ENCODE data around the gene MATN3.

MATN3 gene

DNA sequence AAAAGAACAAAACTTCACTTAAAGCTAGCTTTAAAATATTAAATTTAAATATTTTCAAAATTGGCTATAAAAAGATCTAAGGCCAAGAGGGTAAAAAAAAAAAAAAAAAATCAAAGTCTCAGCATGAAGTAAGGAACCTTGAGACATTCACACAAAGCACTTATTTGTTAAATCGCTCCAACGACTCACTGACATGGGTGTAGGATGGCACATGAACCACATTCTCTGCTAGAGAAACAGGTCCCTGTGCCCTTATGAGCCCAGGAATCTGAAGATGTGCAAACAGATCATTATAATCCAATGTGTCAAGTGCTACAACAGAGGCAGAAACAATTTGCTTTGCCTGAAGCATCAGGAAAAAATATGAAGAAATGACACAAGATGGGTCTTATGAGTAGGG is 25.2 kb upstream of the MATN3 start:
- DNase-seq (ENCODE audit: low read depth): no peak

DNA sequence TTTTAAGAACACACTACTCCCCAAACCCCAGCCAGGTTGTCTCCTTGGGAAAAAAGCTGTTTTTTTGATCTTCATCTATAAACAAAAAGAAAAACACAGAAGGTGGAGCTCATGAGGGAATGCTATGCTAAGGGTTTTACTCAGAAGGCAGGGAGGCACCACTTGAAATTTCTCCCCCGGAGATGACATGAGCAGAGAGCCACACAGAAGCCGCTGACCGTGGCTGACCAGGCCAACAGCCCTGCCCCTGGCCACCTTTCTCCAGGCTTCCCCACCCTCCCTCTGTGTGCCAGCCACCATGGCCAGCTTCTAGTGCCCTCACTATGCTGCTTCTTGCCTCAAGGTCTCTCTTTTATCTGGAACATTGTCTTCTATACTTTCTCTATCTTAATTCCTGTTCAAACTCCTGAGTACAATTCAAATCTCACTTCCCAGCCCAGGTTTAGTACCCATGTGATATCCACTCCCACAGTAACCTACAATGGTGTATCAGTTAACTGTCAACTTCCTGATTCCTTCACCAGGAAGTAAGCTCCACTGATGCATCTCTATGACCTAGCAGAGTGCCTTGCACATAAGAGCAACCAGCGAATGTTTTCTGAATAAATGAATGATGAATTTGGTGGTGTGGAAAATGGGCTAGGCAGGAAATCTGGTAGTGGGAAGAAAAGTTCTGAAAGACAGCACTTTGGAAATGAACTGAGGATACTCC is 23.6 kb upstream of the MATN3 start:
- no peak for DNase-seq (ENCODE audit: low read depth)

DNA sequence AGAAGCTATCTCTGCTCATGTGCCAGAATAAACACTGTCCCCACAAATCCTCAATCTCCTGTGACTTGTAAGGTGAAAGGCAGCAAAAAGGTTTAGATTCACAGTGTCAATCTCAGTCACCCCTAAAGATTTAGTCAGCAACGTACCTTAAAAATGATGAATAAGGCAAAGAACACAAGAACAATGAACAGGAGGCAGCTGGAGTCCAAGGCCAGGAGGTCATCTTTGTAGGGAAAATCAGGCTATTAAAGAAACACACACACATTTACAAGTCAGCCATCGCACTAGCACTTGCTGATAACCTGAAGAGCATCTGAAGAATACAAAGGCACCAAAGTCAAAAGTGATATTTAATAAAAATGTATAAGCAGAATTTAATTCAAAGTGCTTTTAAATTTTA is 22.4 kb upstream of the MATN3 start:
- no peak for DNase-seq (ENCODE audit: low read depth)

DNA sequence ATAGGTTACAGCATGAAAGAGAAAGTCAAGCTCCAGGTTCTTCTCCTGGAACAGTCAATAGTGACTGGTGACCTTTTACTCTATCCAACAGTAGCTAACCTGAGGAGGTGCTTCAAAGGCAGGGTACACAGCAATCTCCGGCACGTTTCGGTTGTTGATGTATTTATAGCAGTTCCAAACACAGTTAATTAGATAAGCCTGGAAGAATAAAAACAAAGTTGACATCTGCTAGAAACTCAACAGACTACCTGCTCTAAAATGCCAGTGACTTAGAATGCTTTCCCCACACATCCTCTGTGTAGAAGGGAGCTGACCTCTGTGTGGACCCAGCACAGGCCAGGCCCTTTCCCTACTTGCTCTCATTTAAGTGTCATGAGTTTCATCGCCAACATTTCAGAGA is 21.8 kb upstream of the MATN3 start:
- no peak for DNase-seq (ENCODE audit: low read depth)

- no peak for DNase-seq (ENCODE audit: low read depth)
Observed at GRCh38 chr2:20033322-20033721, 20.9 kb upstream of the MATN3 start.

DNA sequence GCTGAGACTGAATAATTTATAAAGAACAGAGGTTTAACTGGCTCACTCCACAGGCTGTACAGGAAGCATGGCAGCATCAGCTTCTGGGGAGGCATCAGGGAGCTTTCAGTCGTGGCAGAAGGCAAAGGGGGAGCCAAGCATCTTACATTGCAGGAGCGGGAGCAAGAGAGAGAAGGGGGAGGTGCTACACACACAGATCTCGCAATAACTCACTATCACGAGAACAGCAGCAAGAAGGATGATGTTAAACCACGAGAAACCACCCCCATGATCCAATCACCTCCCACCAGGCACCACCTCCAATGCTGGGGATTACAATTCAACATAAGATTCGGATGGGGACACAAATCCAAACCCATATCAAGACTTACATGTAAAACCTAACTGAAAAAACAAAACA is 17.8 kb upstream of the MATN3 start:
- no peak for DNase-seq (ENCODE audit: low read depth)

GRCh38 chr2:20027705-20028434 is 15.4 kb upstream of the MATN3 start:
- no peak for DNase-seq (ENCODE audit: low read depth)

GRCh38 chr2:20027260-20027677 is 14.8 kb upstream of the MATN3 start:
- DNase-seq (ENCODE audit: low read depth): no peak

GRCh38 chr2:20025065-20025786 is 12.8 kb upstream of the MATN3 start:
- DNase-seq (ENCODE audit: low read depth): no peak

- DNase-seq (ENCODE audit: low read depth): no peak
Observed at GRCh38 chr2:20023688-20024087, 11.2 kb upstream of the MATN3 start.

GRCh38 chr2:20021405-20022009 is 9.0 kb upstream of the MATN3 start:
- DNase-seq (ENCODE audit: low read depth): no peak

DNA sequence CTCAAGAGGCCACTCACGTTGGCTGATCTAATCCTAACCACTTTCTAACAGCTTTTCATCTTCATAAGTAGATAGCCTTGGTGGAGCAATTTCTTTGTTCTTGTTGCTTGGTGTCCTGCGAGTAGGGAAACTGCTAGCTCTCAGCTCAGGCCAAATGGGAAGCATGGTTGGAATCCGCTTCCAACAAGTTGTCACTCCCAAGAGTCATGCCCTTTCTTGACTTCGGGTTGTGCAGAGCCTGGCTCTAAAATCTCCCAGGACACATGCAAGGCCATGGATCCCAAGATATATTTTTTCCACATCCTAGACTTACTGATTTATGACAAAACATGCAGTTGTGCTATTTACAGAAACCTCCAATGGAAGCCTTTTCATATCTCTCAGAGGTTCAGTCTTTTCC is 7.3 kb upstream of the MATN3 start:
- DNase-seq (ENCODE audit: low read depth): no peak

DNA sequence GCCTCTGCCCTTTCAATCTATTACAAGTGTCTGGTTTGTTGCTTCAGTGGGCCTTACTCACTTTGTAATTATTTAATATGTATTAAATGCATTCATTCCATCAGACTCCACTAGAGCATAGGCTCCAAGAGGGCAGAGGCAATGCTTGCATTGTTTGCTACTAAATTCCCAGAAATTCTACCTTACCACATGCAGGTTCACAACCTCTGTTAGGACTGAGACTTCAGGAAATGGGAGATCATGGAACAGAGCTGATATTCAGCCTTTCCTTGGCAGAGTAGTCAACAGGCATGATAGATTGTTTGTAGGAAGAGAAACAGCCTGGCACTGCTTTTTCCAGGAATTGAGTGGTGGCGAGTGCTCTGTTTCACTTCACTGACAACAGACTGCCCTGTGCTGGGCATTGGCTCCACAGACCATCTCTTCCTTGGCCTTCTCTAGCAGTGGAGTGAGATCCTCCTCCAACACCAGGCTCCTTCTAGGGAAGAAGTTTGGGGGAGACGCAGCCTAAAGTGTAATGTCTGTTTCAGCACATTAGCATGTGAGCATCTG is 6.2 kb upstream of the MATN3 start:
- no peak for DNase-seq (ENCODE audit: low read depth)

- DNase-seq (ENCODE audit: low read depth): no peak
Observed at GRCh38 chr2:20016346-20016745, 3.9 kb upstream of the MATN3 start.

- DNase-seq (ENCODE audit: low read depth): peak; percentile 27
Observed at GRCh38 chr2:20015482-20016083, 3.1 kb upstream of the MATN3 start.

DNA sequence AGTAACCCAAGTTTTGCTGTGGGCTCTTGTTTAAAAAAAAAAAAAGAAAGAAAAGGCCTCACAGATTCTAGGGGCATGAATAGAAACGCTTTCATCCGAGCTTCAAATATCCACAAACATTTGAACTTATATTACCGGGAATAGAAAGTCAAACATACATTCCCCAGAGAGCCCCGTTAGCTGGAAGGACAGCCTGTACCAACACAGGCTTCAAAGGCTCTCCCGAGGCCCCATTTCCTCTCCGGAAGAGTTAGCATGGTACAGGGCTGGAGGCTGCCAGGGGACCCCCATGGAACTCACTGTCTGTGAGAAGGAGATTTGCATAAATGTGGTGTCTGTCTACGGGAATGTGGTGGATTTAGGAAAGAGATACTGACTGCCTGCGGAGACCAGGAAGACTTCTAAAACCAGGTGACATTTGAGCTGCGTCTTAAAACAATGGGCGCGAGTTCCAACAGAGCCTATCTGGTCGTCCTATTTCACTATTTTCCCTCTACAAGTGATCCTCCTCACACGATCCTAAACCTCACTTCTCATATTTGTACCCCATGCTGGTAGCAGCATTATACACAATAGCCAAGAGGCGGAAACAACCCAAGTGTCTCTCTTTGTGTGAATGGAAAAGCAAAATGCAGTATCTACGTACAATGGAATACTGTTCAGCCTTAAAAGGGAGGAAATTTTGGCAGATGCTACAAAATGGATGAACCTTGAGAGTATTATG is 820 bp upstream of the MATN3 start:
- no peak for DNase-seq (ENCODE audit: low read depth)

GRCh38 chr2:20012032-20012281 is 511 bp downstream of the MATN3 start:
- no peak for DNase-seq (ENCODE audit: low read depth)

GRCh38 chr2:20011276-20012031 is 1.0 kb downstream of the MATN3 start:
- no peak for DNase-seq (ENCODE audit: low read depth)

DNA sequence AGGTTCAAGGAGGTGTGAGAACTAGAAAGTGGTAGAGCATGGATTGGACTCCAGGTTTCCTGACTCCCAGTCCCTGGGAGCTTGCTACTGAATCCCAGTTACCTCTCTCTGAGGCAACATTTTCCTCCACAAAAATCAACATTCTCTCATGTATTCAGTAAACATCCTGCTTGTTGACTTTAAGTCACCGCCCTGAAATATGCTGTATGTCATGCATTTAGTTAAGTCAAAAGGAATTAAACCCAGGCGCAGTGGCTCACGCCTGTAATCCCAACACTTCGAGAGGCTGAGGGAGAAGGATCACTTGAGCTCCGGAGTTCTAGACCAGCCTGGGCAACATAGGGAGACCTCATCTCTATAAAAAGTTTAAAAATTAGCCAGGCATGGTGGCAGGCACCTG is 3.8 kb downstream of the MATN3 start:
- no peak for DNase-seq (ENCODE audit: low read depth)

DNA sequence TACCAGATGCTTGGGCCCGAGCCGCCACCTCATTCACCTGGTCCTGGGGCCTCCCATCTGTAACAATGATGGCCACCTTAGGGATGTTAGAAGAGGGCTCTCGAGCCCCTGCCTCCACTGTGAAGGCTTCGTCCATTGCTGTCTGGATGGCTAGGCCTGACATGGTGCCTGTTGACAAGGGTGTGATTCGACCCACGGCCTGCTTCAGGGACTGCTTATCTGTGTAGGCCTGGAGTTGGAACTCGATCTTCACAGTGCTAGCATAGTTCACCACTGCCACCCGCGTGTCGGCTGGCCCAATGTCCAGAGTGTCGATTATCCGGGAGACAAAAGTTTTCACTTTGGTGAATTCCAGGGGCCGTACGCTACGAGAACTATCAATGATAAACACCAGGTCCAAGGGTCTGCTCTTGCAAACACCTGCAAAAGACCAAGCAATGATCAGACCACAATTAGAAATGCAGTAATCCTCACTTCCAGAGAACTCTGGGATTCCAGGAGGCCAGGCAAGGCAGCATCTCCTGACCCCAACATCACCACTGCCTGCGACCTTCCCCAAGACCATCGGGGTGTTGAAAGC is 6.5 kb downstream of the MATN3 start:
- no peak for DNase-seq (ENCODE audit: low read depth)

Data from CMK (cell line).